GOT3 (cell line): ENCODE results near the gene AVPI1.
A peak's percentile ranks its signal among the peaks of the same experiment; 100 is the strongest.

Source experiments
- DNase-seq: peaks from one replicate; lab custom pipeline; 2025; ENCODE audit warnings: mixed read lengths; lab: John Stamatoyannopoulos, UW

Gene AVPI1

DNA sequence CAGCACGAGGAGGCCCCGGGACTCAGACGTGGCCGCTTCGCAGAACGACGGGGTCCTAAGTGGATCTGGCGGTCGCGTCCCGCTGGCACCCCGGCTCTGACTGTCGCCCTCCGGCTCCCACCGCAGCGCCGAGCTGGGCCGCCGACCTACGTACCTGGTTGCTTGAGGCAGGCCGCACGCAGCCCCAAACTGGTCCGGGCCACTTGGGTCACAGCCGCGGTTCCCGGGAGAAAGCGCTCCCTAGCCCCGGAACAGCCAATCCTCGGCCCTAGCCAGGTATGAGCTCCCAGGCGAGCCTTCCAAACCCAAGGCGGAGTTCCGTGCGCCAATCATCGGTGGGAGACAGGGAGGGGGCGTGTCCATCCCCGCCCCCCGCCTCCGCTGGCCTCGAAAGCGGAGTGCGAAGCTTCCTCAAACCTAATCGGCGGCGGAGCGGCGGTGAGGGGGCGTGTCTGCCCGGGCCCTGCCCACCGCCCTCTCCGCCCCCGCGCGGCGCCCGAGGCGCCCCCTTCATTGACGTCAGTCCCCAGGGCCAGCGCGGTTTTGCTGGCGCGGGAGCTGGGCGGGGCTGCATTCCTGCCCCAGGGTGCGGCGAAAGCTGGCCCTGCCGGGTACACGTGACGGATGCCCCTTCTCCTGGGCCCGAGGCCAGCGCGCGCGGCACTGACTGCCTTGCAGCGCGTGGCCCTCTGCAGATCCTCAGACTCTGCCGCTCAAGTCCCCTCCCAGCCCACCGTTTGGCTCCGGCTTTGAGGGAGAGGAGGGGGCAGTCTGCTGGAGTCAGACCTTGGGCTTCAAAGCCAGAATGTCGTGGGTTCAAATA lies at the start of gene AVPI1:
AVPI1 (minus strand) TSS at position 280 of the 823 bp plus-strand sequence. CDS start 7,336 bp downstream, outside the sequence.
- DNase-seq, result peak; percentile 92

DNA sequence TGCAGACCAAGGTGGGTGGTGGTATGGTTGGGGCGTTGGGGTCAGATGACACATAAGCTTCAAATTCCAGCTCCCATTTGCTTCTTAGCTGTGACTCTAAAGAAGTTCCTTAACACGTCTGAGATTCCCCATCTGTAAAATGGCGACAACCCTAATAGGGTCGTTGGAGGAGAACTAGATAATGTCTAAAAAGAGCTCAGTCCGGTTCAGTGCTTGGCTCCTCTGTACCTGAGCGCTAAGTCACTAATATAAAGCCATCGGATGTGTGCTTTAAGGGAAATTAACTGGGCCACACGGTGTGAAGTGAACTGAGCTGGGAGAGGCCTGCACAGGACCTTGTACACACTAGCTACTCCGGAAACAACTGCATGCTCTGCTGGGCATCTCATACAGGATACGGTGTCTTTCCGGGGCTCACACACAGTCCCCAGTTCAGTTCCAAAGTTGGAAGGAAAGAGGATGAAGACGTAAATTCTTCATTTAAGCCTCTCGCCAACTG lies 49.4 kb upstream of the AVPI1 start:
- DNase-seq, result no peak

- DNase-seq, result no peak
Observed at GRCh38 chr10:97734021-97734420, 47.0 kb upstream of the AVPI1 start.

DNA sequence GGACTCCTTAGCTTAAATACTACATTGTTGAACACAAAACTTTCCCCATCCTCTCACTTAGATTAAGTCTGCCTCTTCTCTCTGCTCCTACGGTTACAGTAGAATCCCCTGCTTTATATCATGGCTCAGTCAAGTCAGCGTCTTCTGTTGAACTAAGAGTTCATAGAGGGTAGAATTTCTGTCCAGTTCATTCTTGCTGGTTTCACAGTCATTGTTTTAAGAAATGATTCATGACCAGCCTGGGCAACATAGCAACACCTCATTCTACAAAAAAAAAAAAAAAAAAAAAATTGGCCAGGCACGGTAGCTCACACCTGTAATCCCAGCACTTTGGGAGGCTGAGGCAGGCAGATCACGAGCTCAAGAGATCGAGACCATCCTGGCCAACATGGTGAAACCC lies 46.2 kb upstream of the AVPI1 start:
- no peak for DNase-seq

GRCh38 chr10:97732052-97732359 lies 45.0 kb upstream of the AVPI1 start:
- DNase-seq, result no peak

- peak; percentile 9 for DNase-seq
Observed at GRCh38 chr10:97731346-97732051, 44.5 kb upstream of the AVPI1 start.

- no peak for DNase-seq
Observed at GRCh38 chr10:97729014-97729413, 42.0 kb upstream of the AVPI1 start.

DNA sequence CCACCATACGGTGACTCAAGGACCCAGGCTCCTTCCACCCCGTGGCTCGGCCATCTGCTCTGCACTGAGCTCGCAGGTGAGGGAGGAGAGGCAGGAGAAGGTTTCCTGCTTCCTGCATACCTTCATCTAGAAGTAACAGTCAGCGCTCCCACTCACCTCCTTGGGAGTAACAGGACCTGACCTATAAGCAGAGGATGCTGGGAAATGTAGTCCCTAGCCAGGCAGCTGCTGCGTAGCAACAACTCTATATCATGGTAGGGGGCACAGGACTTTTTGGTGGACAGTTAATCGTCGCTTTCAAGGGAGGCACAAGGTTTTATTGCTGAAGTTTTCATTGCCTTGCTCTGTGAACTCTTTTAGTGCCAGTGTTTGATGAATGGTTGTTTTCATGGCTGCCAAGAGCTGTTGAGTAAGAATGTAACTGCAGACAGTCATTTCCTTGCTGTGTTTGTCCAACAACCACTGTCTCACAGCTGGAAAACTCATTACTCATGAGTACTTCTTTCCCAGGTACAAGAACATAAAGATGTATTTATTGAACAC lies 39.7 kb upstream of the AVPI1 start:
- DNase-seq, result no peak

- DNase-seq, result no peak
Observed at GRCh38 chr10:97724341-97724941, 37.4 kb upstream of the AVPI1 start.

DNA sequence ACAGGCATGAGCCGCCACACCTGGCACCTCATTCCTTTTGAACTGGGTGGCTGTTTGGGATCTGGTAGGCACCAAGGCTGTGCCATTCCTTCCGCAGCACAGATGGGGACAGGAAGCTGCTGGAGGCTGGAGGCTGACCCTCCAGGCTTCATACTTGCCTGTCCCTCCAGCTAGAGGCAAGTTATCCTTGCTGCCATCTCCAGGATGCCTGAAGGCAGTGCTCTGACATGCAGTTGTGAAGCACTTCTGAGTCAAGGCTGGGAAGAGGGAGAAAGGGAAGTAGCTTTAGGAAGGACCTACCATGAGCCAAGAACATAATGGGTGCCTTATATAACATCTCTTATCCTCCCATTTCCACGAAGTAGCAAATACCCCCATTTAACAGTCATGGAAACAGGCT lies 36.0 kb upstream of the AVPI1 start:
- no peak for DNase-seq

DNA sequence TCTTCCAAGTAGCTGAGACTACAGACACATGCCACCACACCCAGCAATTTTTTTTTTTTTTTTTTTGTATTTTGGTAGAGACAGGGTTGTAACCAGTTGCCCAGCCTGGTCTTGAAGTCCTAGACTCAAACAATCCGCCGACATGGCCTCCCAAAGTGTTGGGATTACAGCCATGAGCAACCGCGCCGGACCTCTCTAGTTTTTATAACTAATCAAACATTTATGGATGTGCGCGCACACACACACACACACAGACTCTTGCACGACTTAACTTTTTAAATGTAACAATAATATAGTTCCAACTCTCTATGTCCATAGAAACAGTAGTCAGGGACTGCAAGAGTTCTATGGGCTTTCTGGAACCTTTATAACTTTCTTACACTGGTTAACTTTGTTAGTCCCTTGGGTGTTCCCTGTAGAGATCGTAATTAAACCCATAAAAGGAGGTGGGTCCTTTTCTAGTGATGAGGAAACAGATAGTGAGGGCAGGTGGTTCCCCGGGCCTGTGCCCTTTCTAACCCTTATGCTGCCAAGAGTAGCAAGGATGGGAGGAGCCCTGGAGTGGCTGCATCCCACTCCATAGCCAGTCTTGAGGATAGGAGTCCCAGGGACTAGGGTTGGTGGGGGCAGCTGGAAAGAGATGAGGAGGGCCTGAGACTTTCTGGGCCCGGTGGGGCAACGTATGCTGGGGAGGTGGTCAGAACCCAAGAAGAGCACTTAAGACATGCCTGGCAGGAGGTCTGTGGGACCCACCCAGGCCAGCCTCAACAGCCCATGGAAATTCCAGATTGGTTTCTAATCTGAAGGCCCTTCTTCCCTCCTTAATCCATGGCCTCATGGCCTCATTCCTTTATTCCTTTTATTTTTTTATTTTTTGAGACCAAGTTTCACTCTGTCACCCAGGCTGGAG lies 35.1 kb upstream of the AVPI1 start:
- no peak for DNase-seq

DNA sequence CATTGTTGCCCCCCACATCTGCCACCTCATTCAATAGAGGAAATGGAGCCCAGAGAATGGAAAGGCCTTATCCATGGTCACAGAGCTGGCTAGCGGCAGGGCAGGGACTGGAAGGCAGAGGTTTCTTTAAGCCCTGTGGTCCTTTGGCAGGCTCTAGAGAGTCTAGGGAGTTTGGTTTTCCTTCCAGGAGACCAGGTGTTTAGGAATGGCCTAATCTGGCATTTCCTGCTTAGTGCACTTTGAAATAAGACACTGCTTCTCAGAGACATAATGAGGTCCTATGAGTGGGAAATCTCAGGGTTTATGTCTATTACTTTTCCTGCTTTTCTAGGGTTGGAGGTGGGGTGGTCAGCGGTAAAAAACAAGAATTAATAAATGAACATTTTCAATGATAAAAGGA lies 32.6 kb upstream of the AVPI1 start:
- DNase-seq, result no peak

GRCh38 chr10:97718659-97719142 lies 31.7 kb upstream of the AVPI1 start:
- no peak for DNase-seq

DNA sequence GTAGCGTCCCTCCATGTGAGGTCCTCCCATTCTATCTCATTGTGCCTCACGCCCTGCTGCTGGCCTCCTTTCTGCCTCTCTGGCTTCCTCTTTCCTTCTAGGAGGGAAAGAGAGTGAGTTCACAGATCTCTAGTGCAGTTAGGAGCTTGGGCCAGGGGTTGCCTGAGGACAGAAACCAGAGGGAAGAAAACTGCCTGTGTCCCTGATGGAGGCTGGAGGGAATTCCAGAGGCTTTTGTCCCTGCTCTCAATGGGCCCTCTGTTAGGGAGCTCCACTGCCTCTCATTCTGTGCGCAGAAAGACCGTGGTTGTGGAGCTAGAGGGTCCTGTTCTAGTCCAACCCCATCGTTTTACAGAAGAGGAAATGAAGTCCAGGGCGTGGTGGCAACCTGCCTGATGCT lies 31.1 kb upstream of the AVPI1 start:
- DNase-seq, result no peak

DNA sequence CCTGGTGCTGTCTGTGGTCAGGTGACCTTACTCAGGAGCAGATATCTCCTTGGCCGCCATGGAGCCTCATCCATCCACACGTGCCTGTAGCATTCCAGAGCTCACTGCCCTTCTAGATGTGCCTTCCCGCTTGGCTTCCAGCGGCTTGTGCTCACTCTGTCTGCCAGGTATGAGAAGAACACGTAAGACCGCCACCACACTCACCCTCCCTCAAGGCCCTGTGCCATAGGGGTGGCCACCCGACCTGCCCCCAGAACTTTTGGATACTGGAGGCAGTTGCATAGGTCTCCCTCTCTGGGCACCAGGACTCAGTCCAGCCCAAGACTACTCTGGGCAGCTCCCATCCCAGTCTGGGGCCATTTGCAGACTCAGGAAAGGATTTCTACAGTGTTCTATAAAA lies 30.6 kb upstream of the AVPI1 start:
- no peak for DNase-seq

- DNase-seq, result no peak
Observed at GRCh38 chr10:97715259-97715874, 28.3 kb upstream of the AVPI1 start.

GRCh38 chr10:97714401-97715258 lies 27.6 kb upstream of the AVPI1 start:
- DNase-seq, result peak; percentile 38

DNA sequence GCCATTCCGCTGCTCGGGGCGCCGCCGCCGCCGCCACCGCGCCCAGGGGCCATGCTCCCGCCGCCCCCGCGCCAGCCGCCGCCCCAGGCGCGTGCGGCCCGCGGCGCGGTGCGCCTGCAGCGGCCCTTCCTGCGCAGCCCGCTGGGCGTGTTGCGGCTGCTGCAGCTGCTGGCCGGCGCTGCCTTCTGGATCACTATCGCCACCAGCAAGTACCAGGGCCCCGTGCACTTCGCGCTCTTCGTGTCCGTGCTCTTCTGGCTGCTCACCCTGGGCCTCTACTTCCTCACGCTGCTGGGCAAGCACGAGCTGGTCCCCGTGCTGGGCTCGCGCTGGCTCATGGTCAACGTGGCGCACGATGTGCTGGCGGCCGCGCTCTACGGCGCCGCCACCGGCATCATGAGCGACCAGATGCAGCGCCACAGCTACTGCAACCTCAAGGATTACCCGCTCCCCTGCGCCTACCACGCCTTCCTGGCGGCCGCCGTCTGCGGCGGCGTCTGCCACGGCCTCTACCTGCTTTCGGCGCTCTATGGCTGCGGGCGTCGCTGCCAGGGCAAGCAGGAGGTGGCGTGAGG lies 26.9 kb upstream of the AVPI1 start:
- peak; percentile 33 for DNase-seq

- DNase-seq, result peak; percentile 7
Observed at GRCh38 chr10:97713339-97713825, 26.3 kb upstream of the AVPI1 start, which contains the start of gene MARVELD1. TSS of gene MARVELD1 (plus strand) at chr10:97713730. CDS start at chr10:97713877, 147 bp downstream.
